Testis (tissue), 3 donors: ENCODE results near the gene KRTAP5-5. TPM values are rescaled to one million over a fixed set of nuclear protein-coding genes. Genes with fewer than 3 reads are reported as not detected.

Source experiments
- DNase-seq: peaks from one replicate; pipeline ENCODE4 v3.0.0-alpha.2; 2019
- H3K27ac ChIP-seq, 2 donors: fragments of 200-600 bp; sonication (generic); one replicate each; pipeline ENCODE4 v1.5.1; 2019
- H3K27me3 ChIP-seq: fragments of 200-600 bp; sonication (generic); one replicate; pipeline ENCODE4 v1.5.1; 2019
- H3K36me3 ChIP-seq: fragments of 200-600 bp; sonication (generic); one replicate; pipeline ENCODE4 v1.5.1; 2017; ENCODE audit warnings: low read depth; ENCODE audit errors: missing control alignments
- H3K4me1 ChIP-seq: fragments of 200-600 bp; sonication (generic); one replicate; pipeline ENCODE4 v1.5.1; 2019
- H3K4me3 ChIP-seq, 2 donors: fragments of 200-600 bp; sonication (generic); one replicate each; pipeline ENCODE4 v1.5.1; 2017 to 2019
- H3K9me3 ChIP-seq: fragments of 200-600 bp; sonication (generic); one replicate; pipeline ENCODE4 v1.5.1; 2017
- POLR2A ChIP-seq: fragments of 450-650 bp; IDR thresholded peaks from one replicate; pipeline ENCODE4 v1.6.1; 2017; ENCODE audit warnings: antibody characterized with exemption, mild to moderate bottlenecking, moderate library complexity
- WGBS, 2 donors: methylation state at CpG; one replicate each; pipeline ENCODE4 v1.1.5; 2018; 5-methylcytosine and 5-hydroxymethylcytosine counted together
- intact Hi-C: fragments of 100-400 bp; cut with DNase I; formaldehyde crosslinking; loops from one replicate; pipeline ENCODE4 v1.15.1; 2023; ENCODE audit warnings: low total_unique reads
- polyA plus RNA-seq: library from polyadenylated mRNA; stranded (reverse); fragments of 350-450 nt; fragmentation: Illumina TruSeq; extraction: RNeasy Lipid Tissue Mini Kit (QIAGEN cat#74804); gene quantifications from one replicate; pipeline ENCODE4 v1.2.3, GENCODE V29; 2014; ENCODE audit warnings: low read depth, low replicate concordance; ENCODE audit not compliant: insufficient read depth
- total RNA-seq, 2 donors: library from RNA; depleted of rRNA; stranded (reverse); fragments of >200 nt; gene quantifications; one replicate each; pipeline ENCODE4 v1.2.3, GENCODE V29; 2016
- TF ChIP-seq, protein P1 (sequence below), 3 experiments: fragments of 450-650 bp in 2 of 3; fragments of 200-600 bp in 1 of 3; sonication (generic) in 1 of 3; IDR thresholded peaks; one replicate each; pipeline ENCODE4 v1.5.1; 2016 to 2019; ENCODE audit warnings: antibody characterized with exemption in 3 of 3, mild to moderate bottlenecking in 2 of 3, moderate library complexity in 1 of 3

The KRTAP5-5 gene
- total and polyA plus RNA-seq, 3 donors from 2014 or later = not detected

DNA sequence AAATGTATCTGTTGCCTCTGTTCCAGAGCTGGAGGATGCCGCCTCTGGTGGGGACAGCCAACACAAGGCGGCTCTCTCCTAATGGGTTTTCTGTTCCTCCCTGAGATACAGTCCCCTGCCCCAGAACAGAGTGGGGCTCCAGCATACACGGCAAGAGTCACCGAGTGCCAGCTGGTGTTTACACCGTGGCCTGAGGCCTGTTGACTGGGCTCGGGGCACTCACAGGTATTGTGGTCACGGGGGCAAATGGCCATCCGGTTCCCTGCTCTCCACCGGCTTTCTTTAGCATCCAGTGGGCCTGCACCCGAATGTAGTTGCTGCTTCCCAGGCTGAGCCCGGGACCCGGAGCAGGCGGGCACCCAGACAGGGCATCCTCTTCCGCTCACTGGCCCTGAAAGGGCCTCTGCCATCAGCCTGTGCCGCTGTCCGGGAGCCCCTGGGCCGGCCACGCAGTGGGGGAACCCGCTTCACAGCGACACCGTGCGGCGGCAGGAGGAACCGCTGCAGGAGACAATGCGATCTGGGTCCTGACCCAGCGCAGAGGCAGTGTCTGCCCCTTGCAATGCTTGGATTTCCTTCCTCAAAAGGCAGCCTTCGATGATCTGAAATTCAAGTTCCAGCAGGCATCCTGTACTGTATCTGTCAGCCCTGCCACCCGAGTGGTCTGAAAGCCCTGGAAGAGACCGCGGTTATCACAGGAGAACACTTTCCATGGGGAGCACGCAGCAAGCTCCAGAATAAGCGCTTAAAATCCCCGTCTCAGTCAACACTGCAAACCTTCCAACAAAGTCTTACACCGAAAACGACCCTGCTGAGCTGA, 859 bp upstream of the KRTAP5-5 start:
- no peak overlapping the region for H3K4me3 ChIP-seq
- no peaks in the 10 kb centered on the region for H3K9me3 ChIP-seq
- no peaks in the 10 kb centered on the region for H3K27me3 ChIP-seq
- intact Hi-C loops = no loop called here
- DNase-seq = peak; percentile 64
- no peak overlapping the region for H3K27ac ChIP-seq
- TF ChIP-seq, protein P1, sequence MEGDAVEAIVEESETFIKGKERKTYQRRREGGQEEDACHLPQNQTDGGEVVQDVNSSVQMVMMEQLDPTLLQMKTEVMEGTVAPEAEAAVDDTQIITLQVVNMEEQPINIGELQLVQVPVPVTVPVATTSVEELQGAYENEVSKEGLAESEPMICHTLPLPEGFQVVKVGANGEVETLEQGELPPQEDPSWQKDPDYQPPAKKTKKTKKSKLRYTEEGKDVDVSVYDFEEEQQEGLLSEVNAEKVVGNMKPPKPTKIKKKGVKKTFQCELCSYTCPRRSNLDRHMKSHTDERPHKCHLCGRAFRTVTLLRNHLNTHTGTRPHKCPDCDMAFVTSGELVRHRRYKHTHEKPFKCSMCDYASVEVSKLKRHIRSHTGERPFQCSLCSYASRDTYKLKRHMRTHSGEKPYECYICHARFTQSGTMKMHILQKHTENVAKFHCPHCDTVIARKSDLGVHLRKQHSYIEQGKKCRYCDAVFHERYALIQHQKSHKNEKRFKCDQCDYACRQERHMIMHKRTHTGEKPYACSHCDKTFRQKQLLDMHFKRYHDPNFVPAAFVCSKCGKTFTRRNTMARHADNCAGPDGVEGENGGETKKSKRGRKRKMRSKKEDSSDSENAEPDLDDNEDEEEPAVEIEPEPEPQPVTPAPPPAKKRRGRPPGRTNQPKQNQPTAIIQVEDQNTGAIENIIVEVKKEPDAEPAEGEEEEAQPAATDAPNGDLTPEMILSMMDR (IDR thresholded peaks at IDR 0.05) = peak; percentile 37 to 87 (median 83)
- no peak for TF ChIP-seq POLR2A
- H3K4me1 ChIP-seq = peaks cover 4% of the 10 kb centered on the region
- WGBS, 2 donors = 26 to 33% methylated on average over 14 to 34 of the region's 35 CpGs
- H3K36me3 ChIP-seq = no peaks in the 10 kb centered on the region

DNA sequence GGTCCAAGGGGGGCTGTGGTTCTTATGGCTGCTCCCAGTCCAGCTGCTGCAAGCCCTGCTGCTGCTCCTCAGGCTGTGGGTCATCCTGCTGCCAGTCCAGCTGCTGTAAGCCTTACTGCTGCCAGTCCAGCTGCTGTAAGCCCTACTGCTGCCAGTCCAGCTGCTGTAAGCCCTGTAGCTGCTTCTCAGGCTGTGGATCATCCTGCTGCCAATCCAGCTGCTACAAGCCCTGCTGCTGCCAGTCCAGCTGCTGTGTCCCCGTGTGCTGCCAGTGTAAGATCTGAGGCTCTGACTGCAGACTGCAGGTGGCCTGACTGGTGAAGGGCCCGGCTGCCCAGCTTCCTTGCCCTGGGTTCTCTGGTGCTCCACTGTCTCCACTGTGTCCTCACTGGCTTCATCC, 696 bp downstream of the KRTAP5-5 start:
- TF ChIP-seq POLR2A = no peak
- TF ChIP-seq, protein P1 (IDR thresholded peaks at IDR 0.05) = no peak
- 67% methylated on average over 2 of the region's 2 CpGs; no CpG with 5 or more reads in 1 of the 2 donors for WGBS, 2 donors
- no peak for DNase-seq
- Histone ChIP-seq H3K4me3 (no peak overlapping the region), H3K27me3 (no peaks in the 10 kb centered on the region), H3K9me3 (no peaks in the 10 kb centered on the region), H3K4me1 (peaks cover 4% of the 10 kb centered on the region), H3K27ac (no peak overlapping the region), H3K36me3 (no peaks in the 10 kb centered on the region)
- intact Hi-C loops = no loop called here

DNA sequence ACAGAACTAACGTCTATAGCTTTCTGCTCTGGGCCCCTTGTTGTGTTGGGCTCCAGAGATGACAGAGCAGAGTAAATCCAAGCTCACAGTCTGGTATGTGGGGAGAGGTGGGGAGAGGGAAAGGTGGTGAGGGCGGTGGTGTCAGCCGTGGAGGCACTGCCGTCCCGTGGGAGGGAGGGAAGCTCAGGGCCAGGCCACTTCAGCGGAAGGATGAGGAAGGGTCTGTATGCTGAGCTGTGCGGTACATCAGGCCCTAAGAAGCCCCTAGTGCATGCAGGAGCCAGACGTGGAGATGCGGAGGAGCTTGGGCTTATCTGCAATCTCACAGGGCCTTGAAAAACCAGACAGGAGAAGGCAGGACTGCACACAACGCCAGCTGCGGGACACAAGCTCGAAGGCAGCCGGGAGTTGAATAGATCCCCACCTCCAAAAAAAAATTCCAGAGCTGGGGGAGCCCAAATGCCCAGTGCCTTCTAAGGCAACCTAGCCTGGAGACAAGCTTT, 1.5 kb downstream of the KRTAP5-5 start:
- Histone ChIP-seq H3K4me3 (no peak overlapping the region), H3K36me3 (no peaks in the 10 kb centered on the region), H3K27ac (no peak overlapping the region), H3K9me3 (no peaks in the 10 kb centered on the region), H3K27me3 (no peaks in the 10 kb centered on the region), H3K4me1 (peaks cover 4% of the 10 kb centered on the region)
- whole genome bisulfite sequencing, 2 donors = 53 to 58% methylated on average over 12 to 13 of the region's 13 CpGs
- TF ChIP-seq, protein P1 (IDR thresholded peaks at IDR 0.05) = no peak
- intact Hi-C loops = no loop called here
- DNase-seq = no peak

DNA sequence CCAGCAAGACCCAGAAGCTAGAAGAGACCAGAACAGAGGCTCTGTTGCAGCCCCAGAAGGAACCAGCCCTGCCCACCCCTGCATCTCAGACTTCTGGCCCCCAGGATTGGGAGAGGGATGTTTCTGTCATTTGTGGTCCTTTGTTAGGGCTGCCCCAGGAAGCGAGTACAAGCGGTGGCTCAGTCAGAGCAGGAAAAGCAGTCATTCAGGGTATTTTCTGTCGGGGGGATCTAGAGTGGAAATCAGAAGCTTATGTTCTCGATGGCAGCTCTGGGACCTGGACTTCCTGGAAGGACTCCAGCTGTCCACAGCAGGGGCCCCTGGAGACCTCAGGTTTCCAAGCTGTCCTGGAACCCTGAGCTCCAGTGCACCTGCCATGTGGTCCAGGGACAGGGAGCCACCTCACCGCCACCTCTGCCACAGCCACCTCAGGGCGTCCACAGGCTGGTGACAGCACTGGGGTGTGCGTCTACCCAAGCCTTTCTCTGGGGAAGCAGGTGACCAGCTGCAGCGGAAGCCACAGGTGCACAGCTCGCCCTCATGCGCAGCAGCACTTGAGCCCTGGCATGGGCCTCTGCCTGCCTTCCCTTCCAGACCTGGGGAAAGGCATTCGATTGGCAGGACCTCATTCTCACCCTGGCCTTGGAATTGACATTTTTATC, 2.6 kb downstream of the KRTAP5-5 start:
- no peaks in the 10 kb centered on the region for H3K27me3 ChIP-seq
- no peak for DNase-seq
- H3K36me3 ChIP-seq = no peaks in the 10 kb centered on the region
- H3K27ac ChIP-seq = no peak overlapping the region
- no peak overlapping the region for H3K4me3 ChIP-seq
- 65 to 72% methylated on average over 5 to 11 of the region's 11 CpGs for WGBS, 2 donors
- peaks cover 4% of the 10 kb centered on the region for H3K4me1 ChIP-seq
- TF ChIP-seq POLR2A = no peak
- TF ChIP-seq, protein P1 (IDR thresholded peaks at IDR 0.05) = no peak
- intact Hi-C loops = no loop called here
- H3K9me3 ChIP-seq = no peaks in the 10 kb centered on the region
